Neural cell (in vitro differentiated cells): ENCODE measurements around the gene KIAA1210.

ENCODE experiments used
- EP300 ChIP-seq: fragments of 450-650 bp; conservative IDR thresholded peaks from 2 replicates; pipeline ENCODE4 v1.6.1; 2014; ENCODE audit warnings: antibody characterized with exemption, mild to moderate bottlenecking, moderate library complexity; ENCODE audit not compliant: poor library complexity, severe bottlenecking
- EZH2 ChIP-seq: fragments of 200-600, 300-800 bp; shearing (Covaris generic), sonication (generic); IDR thresholded peaks from 2 replicates; pipeline ENCODE4 v1.6.1; 2014; ENCODE audit warnings: antibody characterized with exemption, low read length, borderline replicate concordance, mild to moderate bottlenecking; ENCODE audit not compliant: insufficient read depth, poor library complexity, severe bottlenecking
- POLR2AphosphoS5 ChIP-seq: IDR thresholded peaks from 2 replicates; pipeline ENCODE4 v1.6.1; 2012
- RAD21 ChIP-seq: fragments of 450-650 bp; conservative IDR thresholded peaks from 2 replicates; pipeline ENCODE4 v1.6.1; 2014; ENCODE audit warnings: antibody characterized with exemption, mild to moderate bottlenecking, moderate library complexity
- SMC3 ChIP-seq: fragments of 450-650 bp; conservative IDR thresholded peaks from 2 replicates; pipeline ENCODE4 v1.6.1; 2014; ENCODE audit warnings: antibody characterized with exemption, mild to moderate bottlenecking, moderate library complexity; ENCODE audit not compliant: poor library complexity
- TAF1 ChIP-seq: IDR thresholded peaks from 2 replicates; pipeline ENCODE4 v1.6.1; 2012; ENCODE audit warnings: low read depth
- TF ChIP-seq, protein P1 (sequence below): fragments of 450-650 bp; IDR thresholded peaks from 2 replicates; pipeline ENCODE4 v1.5.1; 2014; ENCODE audit warnings: antibody characterized with exemption, mild to moderate bottlenecking, moderate library complexity; ENCODE audit not compliant: poor library complexity, severe bottlenecking
- TF ChIP-seq, protein P2 (sequence below): IDR thresholded peaks from 2 replicates; pipeline ENCODE4 v1.6.1; 2012; ENCODE audit warnings: borderline replicate concordance

DNA sequence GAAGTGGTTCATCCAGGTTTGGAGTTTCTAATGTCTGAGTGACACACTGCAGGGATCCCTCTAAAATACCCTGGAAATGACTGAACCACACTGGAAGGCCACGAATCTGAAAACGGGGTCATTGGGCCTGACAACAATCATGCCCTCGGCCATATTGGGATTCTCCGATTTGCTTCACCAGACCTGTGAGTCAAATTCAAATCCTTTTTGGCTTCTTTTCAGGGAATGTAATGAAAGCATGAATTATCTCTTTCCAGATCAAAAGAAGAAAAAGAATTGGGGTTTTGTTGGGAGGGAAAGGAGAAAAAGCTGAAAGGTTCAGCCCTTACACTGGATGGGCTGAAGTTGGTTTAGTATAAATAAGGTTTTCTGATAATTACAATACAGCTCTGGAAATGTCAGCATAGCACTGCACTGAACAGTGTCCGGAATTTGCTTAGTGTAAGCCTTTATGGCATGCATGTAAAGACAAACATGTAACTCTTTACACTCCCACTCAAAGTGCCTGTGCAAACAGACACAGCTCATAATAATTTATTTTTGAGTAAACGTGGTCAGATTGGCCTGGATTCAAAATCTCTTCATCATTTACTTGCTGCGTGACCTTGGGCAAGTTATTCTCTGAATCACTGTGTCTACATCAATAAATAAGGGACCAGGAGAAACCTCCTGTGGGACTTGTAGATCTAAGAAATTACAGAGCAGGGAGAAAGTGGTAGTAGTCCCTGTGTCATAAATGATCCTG lies 33.4 kb downstream of the KIAA1210 start:
- TF ChIP-seq, protein P1, sequence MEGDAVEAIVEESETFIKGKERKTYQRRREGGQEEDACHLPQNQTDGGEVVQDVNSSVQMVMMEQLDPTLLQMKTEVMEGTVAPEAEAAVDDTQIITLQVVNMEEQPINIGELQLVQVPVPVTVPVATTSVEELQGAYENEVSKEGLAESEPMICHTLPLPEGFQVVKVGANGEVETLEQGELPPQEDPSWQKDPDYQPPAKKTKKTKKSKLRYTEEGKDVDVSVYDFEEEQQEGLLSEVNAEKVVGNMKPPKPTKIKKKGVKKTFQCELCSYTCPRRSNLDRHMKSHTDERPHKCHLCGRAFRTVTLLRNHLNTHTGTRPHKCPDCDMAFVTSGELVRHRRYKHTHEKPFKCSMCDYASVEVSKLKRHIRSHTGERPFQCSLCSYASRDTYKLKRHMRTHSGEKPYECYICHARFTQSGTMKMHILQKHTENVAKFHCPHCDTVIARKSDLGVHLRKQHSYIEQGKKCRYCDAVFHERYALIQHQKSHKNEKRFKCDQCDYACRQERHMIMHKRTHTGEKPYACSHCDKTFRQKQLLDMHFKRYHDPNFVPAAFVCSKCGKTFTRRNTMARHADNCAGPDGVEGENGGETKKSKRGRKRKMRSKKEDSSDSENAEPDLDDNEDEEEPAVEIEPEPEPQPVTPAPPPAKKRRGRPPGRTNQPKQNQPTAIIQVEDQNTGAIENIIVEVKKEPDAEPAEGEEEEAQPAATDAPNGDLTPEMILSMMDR: no peak
- TF ChIP-seq POLR2AphosphoS5 (no peak), EP300 (no peak), RAD21 (no peak), SMC3 (no peak), TAF1 (no peak), EZH2 (no peak)
- TF ChIP-seq, protein P2, sequence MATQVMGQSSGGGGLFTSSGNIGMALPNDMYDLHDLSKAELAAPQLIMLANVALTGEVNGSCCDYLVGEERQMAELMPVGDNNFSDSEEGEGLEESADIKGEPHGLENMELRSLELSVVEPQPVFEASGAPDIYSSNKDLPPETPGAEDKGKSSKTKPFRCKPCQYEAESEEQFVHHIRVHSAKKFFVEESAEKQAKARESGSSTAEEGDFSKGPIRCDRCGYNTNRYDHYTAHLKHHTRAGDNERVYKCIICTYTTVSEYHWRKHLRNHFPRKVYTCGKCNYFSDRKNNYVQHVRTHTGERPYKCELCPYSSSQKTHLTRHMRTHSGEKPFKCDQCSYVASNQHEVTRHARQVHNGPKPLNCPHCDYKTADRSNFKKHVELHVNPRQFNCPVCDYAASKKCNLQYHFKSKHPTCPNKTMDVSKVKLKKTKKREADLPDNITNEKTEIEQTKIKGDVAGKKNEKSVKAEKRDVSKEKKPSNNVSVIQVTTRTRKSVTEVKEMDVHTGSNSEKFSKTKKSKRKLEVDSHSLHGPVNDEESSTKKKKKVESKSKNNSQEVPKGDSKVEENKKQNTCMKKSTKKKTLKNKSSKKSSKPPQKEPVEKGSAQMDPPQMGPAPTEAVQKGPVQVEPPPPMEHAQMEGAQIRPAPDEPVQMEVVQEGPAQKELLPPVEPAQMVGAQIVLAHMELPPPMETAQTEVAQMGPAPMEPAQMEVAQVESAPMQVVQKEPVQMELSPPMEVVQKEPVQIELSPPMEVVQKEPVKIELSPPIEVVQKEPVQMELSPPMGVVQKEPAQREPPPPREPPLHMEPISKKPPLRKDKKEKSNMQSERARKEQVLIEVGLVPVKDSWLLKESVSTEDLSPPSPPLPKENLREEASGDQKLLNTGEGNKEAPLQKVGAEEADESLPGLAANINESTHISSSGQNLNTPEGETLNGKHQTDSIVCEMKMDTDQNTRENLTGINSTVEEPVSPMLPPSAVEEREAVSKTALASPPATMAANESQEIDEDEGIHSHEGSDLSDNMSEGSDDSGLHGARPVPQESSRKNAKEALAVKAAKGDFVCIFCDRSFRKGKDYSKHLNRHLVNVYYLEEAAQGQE: no peak
